GM12892 (cell line): ENCODE measurements around the gene OAS3.

Source experiments
- POLR2A ChIP-seq: IDR thresholded peaks from 2 replicates; pipeline ENCODE4 v1.6.1; 2011; ENCODE audit warnings: low read depth, low read length, control low read depth
- POLR2AphosphoS5 ChIP-seq: IDR thresholded peaks from 2 replicates; pipeline ENCODE4 v1.6.1; 2011; ENCODE audit warnings: low read depth, low read length, control low read depth

- TF ChIP-seq POLR2AphosphoS5 (no peak), POLR2A (no peak)
Measured at GRCh38 chr12:112932485-112933128, 5.7 kb upstream of the OAS3 start.
